Hepatocyte (in vitro differentiated cells): ENCODE data around the gene TSTD2.

Experiments
- CTCF ChIP-seq: fragments of 200-600 bp; sonication (generic); IDR thresholded peaks from 2 replicates; pipeline ENCODE4 v1.5.1; 2016; ENCODE audit warnings: antibody characterized with exemption, mild to moderate bottlenecking; ENCODE audit not compliant: poor library complexity
- EZH2 ChIP-seq: fragments of 200-600 bp; sonication (generic); IDR thresholded peaks from 2 replicates; pipeline ENCODE4 v1.6.1; 2016; ENCODE audit warnings: antibody characterized with exemption, mild to moderate bottlenecking, borderline replicate concordance

- TF ChIP-seq CTCF (no peak), EZH2 (no peak)
Measured at GRCh38 chr9:97670586-97670985, 37.4 kb upstream of the TSTD2 start.
